GM12875 (cell line): ENCODE data around the gene C17orf78.
"Not testable (repeated sequence)": the region's sequence is repeated elsewhere in the genome, so short reads cannot be mapped to it uniquely, and the experiment has no call there.

ENCODE experiments used
- H3K4me3 ChIP-seq: one replicate; pipeline ENCODE4 v1.5.1; 2011; ENCODE audit warnings: low read depth, low read length, control low read depth
- TF ChIP-seq, protein P1 (sequence below): IDR thresholded peaks from 2 replicates; pipeline ENCODE4 v1.5.1; 2011; ENCODE audit warnings: low read depth, mild to moderate bottlenecking, control low read depth, inconsistent platforms, low read length, moderate library complexity, borderline replicate concordance; ENCODE audit not compliant: insufficient read depth

The C17orf78 gene

DNA sequence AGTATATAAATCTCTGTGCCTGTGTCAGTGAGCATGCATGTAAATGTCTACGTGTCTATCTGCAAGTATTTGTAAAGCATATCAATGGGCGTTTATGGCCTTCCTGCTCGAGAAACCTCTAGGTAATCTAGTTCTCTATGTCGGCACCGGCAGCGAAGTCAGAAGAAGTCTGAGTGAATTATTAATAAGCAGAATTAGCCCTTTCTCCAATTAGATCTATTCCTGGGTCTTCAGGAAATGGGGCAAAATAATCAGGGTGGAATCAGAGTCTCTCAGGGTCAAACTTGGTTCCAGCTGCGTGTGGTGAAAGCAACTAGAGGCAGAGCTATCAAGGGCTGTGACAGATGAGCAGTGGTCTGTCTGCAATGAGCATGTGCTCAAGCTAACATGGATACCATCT lies at the start of gene C17orf78:
TSS of gene C17orf78 (plus strand) at position 280 of the 400 bp plus-strand sequence. CDS start at position 388, 108 bp downstream.
- no peak within 1 kb of the TSS for H3K4me3 ChIP-seq
- TF ChIP-seq, protein P1, sequence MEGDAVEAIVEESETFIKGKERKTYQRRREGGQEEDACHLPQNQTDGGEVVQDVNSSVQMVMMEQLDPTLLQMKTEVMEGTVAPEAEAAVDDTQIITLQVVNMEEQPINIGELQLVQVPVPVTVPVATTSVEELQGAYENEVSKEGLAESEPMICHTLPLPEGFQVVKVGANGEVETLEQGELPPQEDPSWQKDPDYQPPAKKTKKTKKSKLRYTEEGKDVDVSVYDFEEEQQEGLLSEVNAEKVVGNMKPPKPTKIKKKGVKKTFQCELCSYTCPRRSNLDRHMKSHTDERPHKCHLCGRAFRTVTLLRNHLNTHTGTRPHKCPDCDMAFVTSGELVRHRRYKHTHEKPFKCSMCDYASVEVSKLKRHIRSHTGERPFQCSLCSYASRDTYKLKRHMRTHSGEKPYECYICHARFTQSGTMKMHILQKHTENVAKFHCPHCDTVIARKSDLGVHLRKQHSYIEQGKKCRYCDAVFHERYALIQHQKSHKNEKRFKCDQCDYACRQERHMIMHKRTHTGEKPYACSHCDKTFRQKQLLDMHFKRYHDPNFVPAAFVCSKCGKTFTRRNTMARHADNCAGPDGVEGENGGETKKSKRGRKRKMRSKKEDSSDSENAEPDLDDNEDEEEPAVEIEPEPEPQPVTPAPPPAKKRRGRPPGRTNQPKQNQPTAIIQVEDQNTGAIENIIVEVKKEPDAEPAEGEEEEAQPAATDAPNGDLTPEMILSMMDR = no peak

DNA sequence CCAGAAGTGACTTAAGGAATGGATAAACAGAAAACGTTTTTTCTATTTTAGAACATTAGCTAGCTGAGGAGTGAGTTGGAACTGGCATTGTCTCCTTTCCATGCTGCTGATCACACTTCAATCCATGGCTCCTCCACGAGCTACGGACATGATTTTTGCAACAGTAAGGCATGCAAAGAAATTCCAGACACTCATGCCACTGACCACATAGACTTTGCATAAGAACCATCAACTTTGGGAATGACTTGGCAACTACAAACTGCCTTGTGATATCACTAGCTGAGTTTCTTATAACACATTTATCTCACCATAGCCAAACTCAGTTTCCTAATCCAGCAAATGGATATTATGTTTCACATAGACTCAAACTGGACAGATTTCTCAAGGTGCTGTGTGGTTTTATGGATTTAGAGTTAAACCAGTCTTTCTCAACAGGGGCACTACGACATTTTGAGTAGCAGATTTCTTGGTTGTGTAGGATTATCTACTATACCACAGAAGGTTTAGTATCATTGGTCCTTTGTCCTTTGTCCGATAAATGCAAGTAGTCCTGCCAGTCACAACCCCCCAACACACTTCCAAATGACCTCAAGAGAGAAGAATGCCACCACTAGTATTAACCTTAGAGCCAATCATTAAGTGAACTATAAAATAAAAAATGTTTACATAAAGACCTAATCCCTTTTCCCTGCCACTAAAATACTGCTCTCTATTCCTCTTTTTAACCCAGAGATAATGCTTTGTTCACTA lies 48.3 kb upstream of the C17orf78 start:
- TF ChIP-seq, protein P1 = no peak
- H3K4me3 ChIP-seq = no peak overlapping the region

DNA sequence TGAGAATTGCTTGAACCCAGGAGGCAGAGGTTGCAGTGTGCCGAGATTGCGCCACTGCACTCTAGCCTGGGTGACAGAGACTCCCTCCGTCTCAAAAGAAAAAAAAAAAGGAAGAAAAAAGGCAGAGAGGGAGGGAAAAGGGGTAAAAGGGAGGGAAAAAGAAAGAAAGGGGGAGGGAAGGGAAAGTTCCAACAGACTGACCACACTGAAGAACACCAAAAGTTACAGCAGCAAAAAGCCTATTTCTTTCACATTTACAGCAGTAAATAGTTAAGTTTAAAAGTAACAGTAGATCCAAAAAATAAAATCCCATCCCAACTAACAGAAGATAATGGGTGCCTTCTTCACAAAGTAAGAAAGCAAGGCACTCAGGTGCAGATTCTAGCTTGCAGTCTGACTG lies 36.9 kb upstream of the C17orf78 start:
- TF ChIP-seq, protein P1 = no peak
- no peak overlapping the region for H3K4me3 ChIP-seq

DNA sequence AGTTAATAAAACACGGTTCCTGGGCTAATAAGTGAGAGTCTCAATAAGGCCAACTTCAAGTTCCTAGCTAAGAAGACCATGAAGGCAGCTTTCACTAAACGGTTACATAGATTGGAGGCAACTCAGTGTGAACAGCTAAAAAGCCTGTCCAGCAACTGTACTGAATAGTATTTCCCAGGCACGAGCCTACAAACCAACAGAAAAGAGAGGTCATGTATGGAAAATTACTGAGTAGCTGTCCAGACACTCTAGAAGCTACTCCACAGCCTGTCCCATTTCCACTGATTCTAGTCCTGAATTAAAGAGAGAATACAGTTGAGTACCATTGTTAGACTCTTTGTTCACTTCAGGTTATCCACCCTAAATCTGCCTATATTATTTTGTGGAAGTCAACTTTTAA lies 36.5 kb upstream of the C17orf78 start:
- H3K4me3 ChIP-seq = no peak overlapping the region
- TF ChIP-seq, protein P1 = no peak

DNA sequence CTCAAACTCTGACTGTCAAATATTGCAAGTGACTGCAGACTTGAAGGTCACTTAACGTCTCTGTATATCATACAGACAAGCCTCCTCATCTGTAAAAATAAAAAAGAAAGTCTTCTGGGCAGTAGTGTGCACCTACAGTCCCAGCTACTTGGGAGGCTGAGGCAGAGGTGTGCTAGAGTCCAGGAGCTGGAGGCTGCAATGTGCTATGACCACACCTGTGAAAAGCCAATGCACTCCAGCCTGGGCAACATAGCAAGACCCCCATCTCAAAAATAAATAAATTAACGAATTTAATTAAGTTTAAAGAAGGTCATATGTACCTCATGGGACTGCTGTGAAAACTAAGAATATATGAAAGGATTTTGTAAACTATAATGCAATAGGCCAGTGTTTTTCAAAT lies 35.0 kb upstream of the C17orf78 start:
- TF ChIP-seq, protein P1 = no peak
- H3K4me3 ChIP-seq = no peak overlapping the region

DNA sequence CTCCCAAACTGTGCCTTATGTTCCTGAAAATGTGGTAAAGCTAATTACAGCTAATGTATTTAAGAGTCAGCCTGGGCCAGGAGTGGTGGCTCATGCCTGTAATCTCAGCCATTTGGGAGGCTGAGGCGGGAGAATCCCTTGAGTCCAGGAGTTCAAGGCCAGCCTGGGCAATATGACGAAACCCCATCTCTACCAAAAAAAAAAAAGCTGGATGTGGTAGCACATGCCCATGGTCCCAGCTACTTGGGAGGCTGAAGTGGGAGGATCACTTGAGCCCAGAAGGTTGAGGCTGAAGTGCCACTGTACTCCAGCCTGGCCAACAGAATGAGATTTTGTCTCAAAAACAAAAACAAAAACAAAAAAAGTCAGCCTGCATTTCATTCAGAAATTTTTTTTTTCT lies 33.2 kb upstream of the C17orf78 start:
- no peak overlapping the region for H3K4me3 ChIP-seq
- TF ChIP-seq, protein P1 = no peak

DNA sequence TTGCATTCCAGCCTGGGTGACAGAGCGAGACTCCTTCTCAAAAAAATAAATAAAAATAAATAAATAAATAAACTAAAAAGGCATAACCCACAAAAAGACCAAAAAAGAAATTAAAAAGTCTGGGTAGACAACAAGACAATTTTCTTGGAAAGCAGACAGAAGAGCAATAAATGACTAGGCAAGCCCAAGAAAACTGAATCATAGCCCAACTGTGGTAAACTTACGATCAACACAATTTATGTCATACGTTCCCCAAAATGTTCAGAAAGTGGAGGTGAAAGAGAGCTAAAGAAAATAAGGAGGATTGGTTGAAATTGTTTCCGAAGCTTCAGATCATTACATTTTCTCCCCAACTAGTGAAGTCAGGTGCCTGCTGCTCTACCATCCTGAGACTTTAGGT lies 31.3 kb upstream of the C17orf78 start:
- H3K4me3 ChIP-seq = no peak overlapping the region
- TF ChIP-seq, protein P1 = no peak

DNA sequence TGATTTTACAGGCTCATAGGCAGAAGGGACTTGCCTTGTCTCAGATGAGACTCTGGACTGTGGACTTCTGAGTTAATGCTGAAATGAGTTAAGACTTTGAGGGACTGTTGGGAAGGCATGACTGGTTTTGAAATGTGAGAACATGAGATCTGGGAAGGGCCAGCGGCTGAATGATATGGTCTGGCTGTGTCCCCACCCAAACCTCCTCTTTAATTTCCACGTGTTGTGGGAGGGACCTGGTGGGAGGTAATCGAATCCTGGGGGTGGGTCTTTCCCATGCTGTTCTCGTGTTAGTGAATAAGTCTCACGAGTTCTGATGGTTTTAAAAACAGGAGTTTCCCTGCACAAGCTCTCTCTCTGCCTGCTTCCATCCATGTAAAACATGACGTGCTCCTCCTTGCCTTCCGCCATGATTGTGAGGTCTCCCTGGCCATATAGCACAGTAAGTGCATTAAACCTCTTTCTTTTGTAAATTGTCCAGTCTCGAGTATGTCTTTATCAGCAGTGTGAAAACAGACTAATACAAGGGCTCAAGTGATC lies 28.9 kb upstream of the C17orf78 start:
- H3K4me3 ChIP-seq = not testable (repeated sequence)

DNA sequence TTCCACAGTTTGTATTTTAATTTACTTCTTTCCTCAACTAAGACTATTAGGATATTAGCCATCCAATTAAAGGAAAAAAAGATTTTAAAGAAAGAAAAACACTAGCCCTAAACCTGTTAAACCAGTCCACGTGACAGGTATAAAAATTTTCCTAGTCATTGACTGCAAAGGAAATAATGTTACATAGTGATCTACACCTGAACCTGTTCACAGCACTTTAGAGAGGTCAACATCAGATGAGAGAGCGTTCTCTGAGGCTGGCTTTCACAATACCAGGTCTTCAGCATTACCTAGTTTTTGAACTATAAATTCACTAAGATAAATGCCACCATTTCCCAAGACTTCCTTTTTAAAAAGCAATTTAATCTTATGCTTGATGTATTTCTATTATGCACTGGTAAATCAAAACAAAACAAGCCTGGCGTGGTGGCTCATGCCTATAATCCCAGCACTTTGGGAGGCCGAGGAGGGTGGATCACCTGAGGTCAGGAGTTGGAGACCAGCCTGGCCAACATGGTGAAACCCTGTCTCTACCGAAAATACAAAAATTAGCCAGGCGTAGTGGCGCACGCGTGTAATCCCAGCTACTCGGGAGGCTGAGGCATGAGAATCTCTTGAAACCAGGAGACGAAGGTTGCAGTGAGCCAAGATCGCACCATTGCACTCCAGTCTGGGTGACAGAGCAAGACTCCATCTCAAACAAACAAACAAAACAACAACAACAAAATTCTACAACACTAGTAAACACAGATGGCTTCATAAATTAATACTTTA lies 18.8 kb upstream of the C17orf78 start:
- not testable (repeated sequence) for H3K4me3 ChIP-seq
